ENCODE data around the gene SLC26A9. TPM values are rescaled to one million over a fixed set of nuclear protein-coding genes. Genes with fewer than 3 reads are reported as not detected.

Gene SLC26A9
- total RNA-seq, 4 donors from 2014 or later: not detected

- no peak for TF ChIP-seq CTCF (IDR thresholded peaks at IDR 0.05; ENCODE audit: low read depth)
Measured at GRCh38 chr1:205965036-205965884, 22.0 kb upstream of the SLC26A9 start.

- TF ChIP-seq CTCF (IDR thresholded peaks at IDR 0.05; ENCODE audit: low read depth): no peak
Measured at GRCh38 chr1:205963352-205964155, 20.3 kb upstream of the SLC26A9 start.

- TF ChIP-seq CTCF (IDR thresholded peaks at IDR 0.05; ENCODE audit: low read depth): no peak
Measured at GRCh38 chr1:205962821-205963221, 19.6 kb upstream of the SLC26A9 start.

- no peak for TF ChIP-seq CTCF (IDR thresholded peaks at IDR 0.05; ENCODE audit: low read depth)
Measured at GRCh38 chr1:205961991-205962820, 18.9 kb upstream of the SLC26A9 start.

GRCh38 chr1:205961405-205961804, 18.1 kb upstream of the SLC26A9 start:
- TF ChIP-seq CTCF (IDR thresholded peaks at IDR 0.05; ENCODE audit: low read depth): no peak

- TF ChIP-seq CTCF (IDR thresholded peaks at IDR 0.05; ENCODE audit: low read depth): no peak
Measured at GRCh38 chr1:205959789-205960188, 16.5 kb upstream of the SLC26A9 start.

All from subcutaneous adipose tissue (tissue), 4 donors.